Heart left ventricle (tissue), 13 donors: ENCODE measurements around the gene UNC45A.

ENCODE experiments used
- CTCF ChIP-seq, 12 donors: fragments of 200-600 bp; sonication (generic) in 4 of 12; IDR thresholded peaks; one replicate each; pipeline versions ENCODE4 v1.5.0 to v1.8.0; 2018 to 2022; ENCODE audit warnings: antibody characterized with exemption in 12 of 12, mild to moderate bottlenecking in 5 of 12
- POLR2A ChIP-seq, 2 donors: fragments of 450-650 bp; IDR thresholded peaks; one replicate each; pipeline ENCODE4 v1.6.1; 2017; ENCODE audit warnings: antibody characterized with exemption in 2 of 2, mild to moderate bottlenecking in 2 of 2, moderate library complexity in 2 of 2
- donor health status: ischemic (EF 13 %, LVEDD 7.1; RV severe dilation, severe dysfunction).
- donor health status: DM: no; HTN: yes; CAD: no.
- donor health status: DM: no; HTN: no; CAD: no.
- donor health status: ischemic (EF 25% LVEDD 6.9; RV normal size, moderate dysfunction).
- donor health status: ischemic (EF 25% LVEDD 5.7; RV mildly dilated, moderate dysfunction).
- donor health status: ischemic (EF 35%, LVEDD 5.7; RV mildly dilated, moderate dysfunction).
- donor health status: nonischemic (EF 11% LVEDD 7.7; RV severe dilation, severe dysfunction).
- donor health status: DM: yes; HTN: yes; CAD: no.
- donor health status: PGD.
- donor health status: ischemic (EF 29% LVEDD 5.4; RV normal size, mild dysfunction).
- donor health status: nonischemic (EF 23%, LVEDD 6.1; RV moderate dilation, normal function).

GRCh38 chr15:90950676-90951075 is 15.6 kb downstream of the UNC45A start:
- TF ChIP-seq CTCF (IDR thresholded peaks at IDR 0.05), result no peak
- TF ChIP-seq POLR2A (IDR thresholded peaks at IDR 0.05), result no peak
